RWPE1 (cell line): ENCODE data around the gene KCNJ6.

Source experiments
- CTCF ChIA-PET: fragments of 350-600 bp; sonication (Branson Sonifier 250); formaldehyde crosslinking; extraction: SDS; loops from one replicate; lab custom pipeline; 2021; lab: Yijun Ruan, JAX
- POLR2A ChIA-PET: fragments of 400-600 bp; formaldehyde crosslinking; extraction: SDS; loops from one replicate; lab custom pipeline; 2020; ENCODE audit warnings: antibody characterized with exemption; ENCODE audit not compliant: low non-redundant PET; lab: Yijun Ruan, JAX
- DNase-seq: peaks from one replicate; pipeline ENCODE4 v3.0.0; 2012; ENCODE audit warnings: low spot score
- H3K27ac ChIP-seq: fragments of 450-650 bp; 2 replicates; pipeline ENCODE4 v1.5.1; 2017
- TF ChIP-seq, protein P1 (sequence below): fragments of 450-650 bp; conservative IDR thresholded peaks from 2 replicates; pipeline ENCODE4 v1.5.1; 2017; ENCODE audit warnings: low read depth, mild to moderate bottlenecking

KCNJ6 gene

DNA sequence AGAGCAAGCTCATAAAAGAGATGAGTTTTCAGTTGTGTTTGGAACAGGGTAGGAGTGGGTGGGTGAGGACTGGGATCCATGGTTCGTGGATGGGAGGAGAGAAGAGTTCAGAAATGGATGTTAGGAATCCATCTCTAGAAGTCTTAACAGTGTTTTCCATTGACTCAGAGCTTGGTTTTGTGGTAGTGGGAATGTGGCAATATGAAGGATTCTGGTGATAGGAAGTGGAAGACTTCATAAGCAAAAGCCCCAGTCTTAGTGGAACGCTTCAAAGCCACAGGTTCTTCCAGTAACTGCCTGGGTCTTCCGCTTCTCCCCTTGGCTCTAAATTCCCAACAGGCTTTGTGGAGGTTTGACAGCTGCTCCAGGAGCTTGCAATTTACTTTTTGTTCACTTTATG lies 167.9 kb downstream of the KCNJ6 start:
- no peak overlapping the region for H3K27ac ChIP-seq
- DNase-seq: no peak
- TF ChIP-seq, protein P1, sequence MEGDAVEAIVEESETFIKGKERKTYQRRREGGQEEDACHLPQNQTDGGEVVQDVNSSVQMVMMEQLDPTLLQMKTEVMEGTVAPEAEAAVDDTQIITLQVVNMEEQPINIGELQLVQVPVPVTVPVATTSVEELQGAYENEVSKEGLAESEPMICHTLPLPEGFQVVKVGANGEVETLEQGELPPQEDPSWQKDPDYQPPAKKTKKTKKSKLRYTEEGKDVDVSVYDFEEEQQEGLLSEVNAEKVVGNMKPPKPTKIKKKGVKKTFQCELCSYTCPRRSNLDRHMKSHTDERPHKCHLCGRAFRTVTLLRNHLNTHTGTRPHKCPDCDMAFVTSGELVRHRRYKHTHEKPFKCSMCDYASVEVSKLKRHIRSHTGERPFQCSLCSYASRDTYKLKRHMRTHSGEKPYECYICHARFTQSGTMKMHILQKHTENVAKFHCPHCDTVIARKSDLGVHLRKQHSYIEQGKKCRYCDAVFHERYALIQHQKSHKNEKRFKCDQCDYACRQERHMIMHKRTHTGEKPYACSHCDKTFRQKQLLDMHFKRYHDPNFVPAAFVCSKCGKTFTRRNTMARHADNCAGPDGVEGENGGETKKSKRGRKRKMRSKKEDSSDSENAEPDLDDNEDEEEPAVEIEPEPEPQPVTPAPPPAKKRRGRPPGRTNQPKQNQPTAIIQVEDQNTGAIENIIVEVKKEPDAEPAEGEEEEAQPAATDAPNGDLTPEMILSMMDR: no peak
- POLR2A ChIA-PET: no interaction called here
- CTCF ChIA-PET: interaction anchor here (0.7 kb wide), 1 partner anchor 62 kb away, joined by 4 read pairs; no protein-coding TSS in a partner anchor

- DNase-seq: no peak
- CTCF ChIA-PET: interaction anchor here (1.1 kb wide), 1 partner anchor 69 kb away, joined by 3 read pairs; no protein-coding TSS in a partner anchor
- TF ChIP-seq, protein P1: no peak
- POLR2A ChIA-PET: no interaction called here
- H3K27ac ChIP-seq: no peak overlapping the region
Observed at GRCh38 chr21:37746849-37747248, 169.4 kb downstream of the KCNJ6 start.

GRCh38 chr21:37744551-37744950 lies 171.7 kb downstream of the KCNJ6 start:
- ChIA-PET CTCF (no interaction called here), POLR2A (no interaction called here)
- TF ChIP-seq, protein P1: no peak
- H3K27ac ChIP-seq: no peak overlapping the region
- no peak for DNase-seq

DNA sequence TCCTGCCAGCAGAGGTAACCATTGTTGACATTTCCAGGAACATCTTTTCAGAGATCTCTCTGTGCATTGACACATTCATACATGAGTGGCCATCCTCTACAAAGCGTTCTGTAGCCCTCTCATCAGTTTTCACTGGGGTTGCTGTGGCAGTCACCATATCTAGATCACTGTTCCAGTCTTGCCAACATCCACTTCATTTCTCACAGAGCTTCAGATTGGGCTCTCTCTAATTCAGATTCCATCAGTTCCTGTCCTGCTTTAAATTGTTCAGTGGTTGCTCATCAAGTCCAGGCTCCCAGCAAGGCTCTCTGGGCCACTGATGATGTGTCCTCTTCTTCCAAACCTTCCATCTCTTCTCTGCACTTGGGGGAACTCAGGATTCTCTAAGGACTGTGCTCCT lies 173.7 kb downstream of the KCNJ6 start:
- ChIA-PET POLR2A (no interaction called here), CTCF (no interaction called here)
- no peak overlapping the region for H3K27ac ChIP-seq
- TF ChIP-seq, protein P1: no peak
- no peak for DNase-seq

GRCh38 chr21:37742115-37742514 lies 174.1 kb downstream of the KCNJ6 start:
- ChIA-PET POLR2A (no interaction called here), CTCF (no interaction called here)
- no peak overlapping the region for H3K27ac ChIP-seq
- DNase-seq: no peak
- TF ChIP-seq, protein P1: no peak

GRCh38 chr21:37737996-37738395 lies 178.3 kb downstream of the KCNJ6 start:
- POLR2A ChIA-PET: no interaction called here
- CTCF ChIA-PET: no interaction called here
- no peak overlapping the region for H3K27ac ChIP-seq
- no peak for DNase-seq
- TF ChIP-seq, protein P1: no peak
